A549 (cell line): ENCODE data around the gene SORCS3.

Experiments
- CTCF ChIP-seq: fragments of >200 bp; sonication (Bioruptor Twin); formaldehyde crosslinking; IDR thresholded peaks from 3 replicates; pipeline ENCODE4 v1.5.1; 2016
- EHMT2 ChIP-seq: fragments of 200-600 bp; sonication (generic); IDR thresholded peaks from 2 replicates; pipeline ENCODE4 v1.6.1; 2016; ENCODE audit warnings: antibody characterized with exemption, low read depth, mild to moderate bottlenecking, moderate library complexity
- JUNB ChIP-seq: fragments of >200 bp; sonication (Bioruptor Twin); formaldehyde crosslinking; IDR thresholded peaks from 2 replicates; pipeline ENCODE4 v1.6.1; 2016
- RNF2 ChIP-seq: fragments of 200-600 bp; sonication (generic); IDR thresholded peaks from 2 replicates; pipeline ENCODE4 v1.6.1; 2016; ENCODE audit warnings: low read depth, mild to moderate bottlenecking, antibody characterized with exemption, moderate library complexity, borderline replicate concordance

GRCh38 chr10:105062951-105063350 lies 421.9 kb downstream of the SORCS3 start:
- TF ChIP-seq RNF2 (no peak), EHMT2 (no peak), CTCF (no peak), JUNB (no peak)
